SU-DHL-6 (cell line): ENCODE results near the gene FLNA.

Source experiments
- H2AFZ ChIP-seq: fragments of 200-600 bp; sonication (generic); 2 replicates; pipeline ENCODE4 v1.6.1; 2014; ENCODE audit warnings: low read depth, mild to moderate bottlenecking, moderate library complexity, mixed read lengths, antibody characterized with exemption, low read length; ENCODE audit not compliant: severe bottlenecking
- H3F3A ChIP-seq: fragments of 200-600 bp; shearing (Covaris generic); 2 replicates; pipeline ENCODE4 v1.6.0; 2016; ENCODE audit warnings: antibody characterized with exemption, mild to moderate bottlenecking; ENCODE audit not compliant: insufficient read depth
- H3K27ac ChIP-seq: fragments of 200-600 bp; sonication (generic); 2 replicates; pipeline ENCODE4 v1.5.1; 2016; ENCODE audit warnings: low read depth, mild to moderate bottlenecking, low read length, moderate library complexity, mixed read lengths
- H3K27me3 ChIP-seq: fragments of 200-600 bp; sonication (generic), shearing (Covaris generic); 2 replicates; pipeline ENCODE4 v1.6.0; 2014; ENCODE audit warnings: mild to moderate bottlenecking, low read length
- H3K36me3 ChIP-seq: fragments of 200-600 bp; sonication (generic); 2 replicates; pipeline ENCODE4 v1.6.1; 2014; ENCODE audit warnings: mild to moderate bottlenecking, low read length, mixed read lengths
- H3K4me2 ChIP-seq: fragments of 300-600, 200-600 bp; shearing (Covaris generic), sonication (generic); 2 replicates; pipeline ENCODE4 v1.6.0; 2014; ENCODE audit warnings: low read length, low read depth, mild to moderate bottlenecking; ENCODE audit not compliant: poor library complexity, severe bottlenecking
- H3K4me3 ChIP-seq: fragments of 200-600 bp; sonication (generic); 2 replicates; pipeline ENCODE4 v1.5.1; 2014; ENCODE audit warnings: antibody characterized with exemption, low read length, mild to moderate bottlenecking, mixed read lengths; ENCODE audit not compliant: insufficient read depth, poor library complexity, severe bottlenecking
- H3K79me2 ChIP-seq: fragments of 200-600 bp; sonication (generic); 2 replicates; pipeline ENCODE4 v1.6.1; 2014; ENCODE audit warnings: mild to moderate bottlenecking, low read length, moderate library complexity; ENCODE audit not compliant: insufficient read depth
- H3K9ac ChIP-seq: fragments of 200-600 bp; sonication (generic); 2 replicates; pipeline ENCODE4 v1.7.0; 2014; ENCODE audit warnings: mild to moderate bottlenecking, low read length
- H3K9me2 ChIP-seq: fragments of 200-600 bp; sonication (generic); replicated peaks from 2 replicates; pipeline ENCODE4 v1.6.1; 2014; ENCODE audit warnings: low read length; ENCODE audit not compliant: insufficient read depth
- H3K9me3 ChIP-seq: fragments of 200-600 bp; sonication (generic); 2 replicates; pipeline ENCODE4 v1.6.1; 2014; ENCODE audit warnings: low read length, mixed read lengths; ENCODE audit not compliant: insufficient read depth
- H4K20me1 ChIP-seq: fragments of 200-600 bp; sonication (generic); 2 replicates; pipeline ENCODE4 v1.6.1; 2014; ENCODE audit warnings: low read depth, mild to moderate bottlenecking, antibody characterized with exemption, low read length, moderate library complexity, mixed read lengths
- CTCF ChIP-seq: fragments of 200-600 bp; sonication (generic); IDR thresholded peaks from one replicate; pipeline ENCODE4 v1.5.1; 2017; ENCODE audit warnings: antibody characterized with exemption, mild to moderate bottlenecking, low read length, moderate library complexity; ENCODE audit not compliant: insufficient read depth, poor library complexity, severe bottlenecking
- EZH2phosphoT487 ChIP-seq: fragments of 200-600 bp; sonication (generic), shearing (Covaris generic); conservative IDR thresholded peaks from 2 replicates; pipeline ENCODE4 v1.6.1; 2018; ENCODE audit warnings: mild to moderate bottlenecking, antibody characterized with exemption, low read length, moderate library complexity, mixed read lengths

Gene FLNA

GRCh38 chrX:154351183-154352011 lies 23.0 kb downstream of the FLNA start:
- Histone ChIP-seq H3K9ac (no peak overlapping the region), H3K9me2 (no peaks in the 10 kb centered on the region), H3K79me2 (no peaks in the 10 kb centered on the region), H3K9me3 (no peaks in the 10 kb centered on the region), H3K36me3 (no peaks in the 10 kb centered on the region), H3F3A (peaks cover 6% of the 10 kb centered on the region; the same call in 1 of the 2 replicates), H3K4me3 (no peak overlapping the region), H3K4me2 (no peak overlapping the region), H3K27me3 (no peaks in the 10 kb centered on the region), H4K20me1 (no peaks in the 10 kb centered on the region), H3K27ac (no peak overlapping the region), H2AFZ (no peak overlapping the region)
- TF ChIP-seq EZH2phosphoT487 (no peak), CTCF (no peak)

DNA sequence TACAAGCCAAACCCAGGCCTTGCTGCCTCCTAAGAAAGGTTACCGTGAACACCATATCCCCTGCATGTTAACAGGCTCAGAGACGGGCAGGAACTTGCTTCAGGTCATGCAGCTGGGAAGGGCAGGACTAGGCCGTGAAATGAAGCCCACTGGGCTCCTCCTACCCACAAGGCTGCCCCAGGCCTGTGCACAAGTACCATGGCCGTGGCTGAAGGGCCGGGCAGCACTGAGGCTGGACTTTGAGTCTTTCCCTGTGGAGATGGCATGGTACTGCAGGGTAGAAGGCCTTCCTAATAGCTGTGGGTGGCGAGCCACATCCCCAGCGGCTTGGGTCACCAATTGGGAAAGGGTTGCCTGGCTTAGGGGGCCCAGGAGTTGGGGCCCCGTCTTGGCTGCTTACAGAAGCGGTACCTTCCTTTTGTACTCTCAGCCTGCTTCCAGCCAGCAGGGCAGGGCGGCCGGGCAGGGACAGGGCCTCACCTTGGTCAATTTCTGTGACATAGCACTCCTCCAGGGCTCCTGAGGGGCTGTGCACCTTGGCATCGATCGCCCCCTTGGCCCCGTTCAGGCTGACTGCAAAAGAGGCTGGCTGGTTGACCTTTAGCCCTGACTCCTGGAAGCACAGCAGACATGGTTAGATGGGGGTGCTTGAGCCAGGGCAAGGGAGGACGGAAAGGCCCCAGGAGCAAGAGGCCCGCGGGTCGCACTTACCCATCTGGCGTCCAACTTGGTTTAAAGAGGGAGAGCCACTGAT lies 23.8 kb downstream of the FLNA start:
- Histone ChIP-seq H3K9ac (no peak overlapping the region), H3K27ac (no peak overlapping the region), H2AFZ (no peak overlapping the region), H3F3A (peaks cover 6% of the 10 kb centered on the region; the same call in 1 of the 2 replicates), H3K4me2 (no peak overlapping the region), H3K9me2 (no peaks in the 10 kb centered on the region), H4K20me1 (no peaks in the 10 kb centered on the region), H3K27me3 (no peaks in the 10 kb centered on the region), H3K36me3 (no peaks in the 10 kb centered on the region), H3K79me2 (no peaks in the 10 kb centered on the region), H3K4me3 (no peak overlapping the region), H3K9me3 (no peaks in the 10 kb centered on the region)
- TF ChIP-seq CTCF (no peak), EZH2phosphoT487 (no peak)

DNA sequence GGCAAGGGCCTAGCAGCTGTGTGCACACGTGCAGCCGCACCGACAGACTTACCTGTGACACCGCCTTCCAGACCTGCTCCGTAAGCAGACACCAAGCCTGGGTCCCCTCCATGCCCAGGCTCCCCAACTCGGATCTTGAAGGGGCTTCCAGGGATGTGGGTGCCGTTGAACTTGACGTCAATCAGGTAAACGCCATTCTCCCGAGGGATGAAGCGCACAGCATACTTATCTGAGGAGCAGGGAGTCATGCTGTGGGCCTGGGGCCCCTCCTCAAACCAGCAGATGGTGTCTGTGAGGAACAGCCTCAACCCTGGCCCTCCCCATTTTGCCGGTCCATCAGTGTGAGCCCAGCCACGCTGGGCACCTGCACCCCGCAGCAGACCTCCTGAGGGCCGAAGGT lies 24.5 kb downstream of the FLNA start:
- Histone ChIP-seq H3K27ac (no peak overlapping the region), H3K27me3 (no peaks in the 10 kb centered on the region), H3K4me2 (no peak overlapping the region), H2AFZ (no peak overlapping the region), H3K79me2 (no peaks in the 10 kb centered on the region), H3F3A (peaks cover 6% of the 10 kb centered on the region; the same call in 1 of the 2 replicates), H3K9ac (no peak overlapping the region), H3K36me3 (no peaks in the 10 kb centered on the region), H4K20me1 (no peaks in the 10 kb centered on the region), H3K4me3 (no peak overlapping the region), H3K9me3 (no peaks in the 10 kb centered on the region), H3K9me2 (no peaks in the 10 kb centered on the region)
- no peak for TF ChIP-seq EZH2phosphoT487
- TF ChIP-seq CTCF = no peak
